ENCODE measurements around the gene SHISA9.

SHISA9 gene

GRCh38 chr16:13105427-13105826, 204.0 kb downstream of the SHISA9 start:
- H3K4me3 ChIP-seq (ENCODE audit: low read length), result no peak overlapping the region
- no peaks in the 10 kb centered on the region for H3K36me3 ChIP-seq (ENCODE audit: insufficient read depth, low read length)
- no peak overlapping the region for H3K9ac ChIP-seq (ENCODE audit: low read depth, low read length)
- no peaks in the 10 kb centered on the region for H3K27me3 ChIP-seq (ENCODE audit: control insufficient read depth, insufficient read depth, low read length)
- peaks cover 23% of the 10 kb centered on the region for H3K4me1 ChIP-seq (ENCODE audit: control insufficient read depth, insufficient read depth, low read length)
- H3K9me3 ChIP-seq (replicated peaks; ENCODE audit: low read length), result no peaks in the 10 kb centered on the region
- H3K4me2 ChIP-seq (ENCODE audit: low read length), result no peak overlapping the region

DNA sequence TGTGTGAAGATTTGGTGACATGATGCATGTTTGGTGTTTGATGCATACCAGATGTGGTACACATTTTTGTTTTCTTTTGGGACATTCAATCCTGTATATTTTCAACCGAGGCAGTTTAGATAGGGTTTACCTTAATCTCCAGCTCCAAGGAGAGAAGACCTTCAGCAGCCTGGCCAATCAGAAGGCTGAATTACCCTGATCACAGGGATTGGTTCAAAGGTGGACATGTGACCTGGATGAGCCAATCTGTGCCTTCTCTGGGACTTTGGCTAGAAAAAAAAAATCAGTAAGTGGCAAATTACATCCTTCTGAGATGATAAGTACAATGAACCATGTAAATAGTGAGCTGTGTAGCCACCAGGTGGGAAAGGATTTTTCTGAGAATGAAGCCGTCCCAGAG, 205.1 kb downstream of the SHISA9 start:
- peaks cover 31% of the 10 kb centered on the region for H3K4me1 ChIP-seq (ENCODE audit: control insufficient read depth, insufficient read depth, low read length)
- no peaks in the 10 kb centered on the region for H3K27me3 ChIP-seq (ENCODE audit: control insufficient read depth, insufficient read depth, low read length)
- no peaks in the 10 kb centered on the region for H3K9me3 ChIP-seq (replicated peaks; ENCODE audit: low read length)
- H3K4me3 ChIP-seq (ENCODE audit: low read length), result no peak overlapping the region
- no peak overlapping the region for H3K4me2 ChIP-seq (ENCODE audit: low read length)
- no peaks in the 10 kb centered on the region for H3K36me3 ChIP-seq (ENCODE audit: insufficient read depth, low read length)
- no peak overlapping the region for H3K9ac ChIP-seq (ENCODE audit: low read depth, low read length)

GRCh38 chr16:13108126-13108525, 206.7 kb downstream of the SHISA9 start:
- Histone ChIP-seq H3K27me3 (ENCODE audit: control insufficient read depth, insufficient read depth, low read length) (no peaks in the 10 kb centered on the region), H3K9ac (ENCODE audit: low read depth, low read length) (no peak overlapping the region), H3K36me3 (ENCODE audit: insufficient read depth, low read length) (no peaks in the 10 kb centered on the region), H3K4me3 (ENCODE audit: low read length) (no peak overlapping the region), H3K9me3 (replicated peaks; ENCODE audit: low read length) (no peaks in the 10 kb centered on the region), H3K4me1 (ENCODE audit: control insufficient read depth, insufficient read depth, low read length) (peaks cover 48% of the 10 kb centered on the region), H3K4me2 (ENCODE audit: low read length) (no peak overlapping the region)

DNA sequence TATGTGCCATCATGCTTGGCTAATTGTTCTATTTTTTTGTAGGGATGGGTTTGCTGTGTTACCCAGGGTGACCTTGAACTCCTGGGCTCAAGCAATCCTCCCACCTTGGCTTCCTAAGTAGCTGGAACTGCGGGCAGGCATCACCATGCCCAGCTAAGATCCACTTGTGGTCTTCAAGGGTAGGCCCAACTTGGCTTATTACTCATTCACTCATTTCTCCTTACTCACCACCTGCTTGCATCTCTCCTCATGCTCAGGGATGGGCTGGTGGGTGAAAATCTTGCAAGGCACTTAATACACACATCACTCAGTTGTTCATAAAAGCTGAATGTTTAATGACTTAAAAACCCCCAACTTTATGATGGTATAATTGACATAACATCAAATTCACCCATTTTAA, 207.8 kb downstream of the SHISA9 start:
- peak overlapping the region; percentile 67 for H3K9ac ChIP-seq (ENCODE audit: low read depth, low read length)
- H3K36me3 ChIP-seq (ENCODE audit: insufficient read depth, low read length), result no peaks in the 10 kb centered on the region
- no peaks in the 10 kb centered on the region for H3K27me3 ChIP-seq (ENCODE audit: control insufficient read depth, insufficient read depth, low read length)
- H3K4me1 ChIP-seq (ENCODE audit: control insufficient read depth, insufficient read depth, low read length), result peaks cover 54% of the 10 kb centered on the region
- no peak overlapping the region for H3K4me2 ChIP-seq (ENCODE audit: low read length)
- H3K4me3 ChIP-seq (ENCODE audit: low read length), result no peak overlapping the region
- no peaks in the 10 kb centered on the region for H3K9me3 ChIP-seq (replicated peaks; ENCODE audit: low read length)

DNA sequence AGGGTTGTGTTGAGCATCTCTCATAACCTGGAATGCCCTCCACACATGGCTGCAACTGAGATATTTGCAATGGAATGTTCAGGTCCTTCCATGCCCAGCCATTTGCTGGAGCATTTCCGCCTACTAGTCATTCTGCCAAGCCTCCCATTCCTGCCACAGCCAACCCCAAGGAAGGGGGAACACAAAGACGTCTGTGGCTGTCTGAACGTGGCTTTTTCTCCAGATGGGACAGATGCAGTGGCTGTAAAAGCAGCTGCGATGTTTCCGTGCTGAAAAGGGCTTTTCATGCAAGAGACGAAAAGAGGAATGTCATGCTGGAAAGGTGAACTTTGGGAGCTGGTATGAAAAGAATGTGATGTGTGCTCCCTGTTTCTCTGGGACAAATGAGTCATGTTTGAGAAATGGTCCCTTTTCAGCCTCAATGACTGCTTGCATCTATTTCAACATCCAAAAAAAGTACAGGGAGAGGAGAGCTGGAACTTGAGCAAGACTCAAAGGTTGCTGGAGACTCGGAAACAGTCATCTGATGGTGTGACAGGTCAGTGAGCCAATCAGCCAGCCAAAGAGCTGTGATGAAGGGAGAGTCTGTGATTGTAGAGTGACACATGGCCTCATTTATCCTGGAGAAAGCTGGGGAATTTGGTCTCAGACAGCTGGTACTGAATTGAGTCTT, 208.9 kb downstream of the SHISA9 start:
- Histone ChIP-seq H3K9ac (ENCODE audit: low read depth, low read length) (peak overlapping the region; percentile 75), H3K4me2 (ENCODE audit: low read length) (peak overlapping the region; percentile 61), H3K9me3 (replicated peaks; ENCODE audit: low read length) (no peaks in the 10 kb centered on the region), H3K36me3 (ENCODE audit: insufficient read depth, low read length) (no peaks in the 10 kb centered on the region), H3K27me3 (ENCODE audit: control insufficient read depth, insufficient read depth, low read length) (no peaks in the 10 kb centered on the region), H3K4me3 (ENCODE audit: low read length) (peak overlapping the region; percentile 21), H3K4me1 (ENCODE audit: control insufficient read depth, insufficient read depth, low read length) (peaks cover 54% of the 10 kb centered on the region)

- Histone ChIP-seq H3K27me3 (ENCODE audit: control insufficient read depth, insufficient read depth, low read length) (no peaks in the 10 kb centered on the region), H3K36me3 (ENCODE audit: insufficient read depth, low read length) (no peaks in the 10 kb centered on the region), H3K9ac (ENCODE audit: low read depth, low read length) (peak overlapping the region; percentile 75), H3K4me3 (ENCODE audit: low read length) (no peak overlapping the region), H3K4me2 (ENCODE audit: low read length) (no peak overlapping the region), H3K4me1 (ENCODE audit: control insufficient read depth, insufficient read depth, low read length) (peaks cover 54% of the 10 kb centered on the region), H3K9me3 (replicated peaks; ENCODE audit: low read length) (no peaks in the 10 kb centered on the region)
Observed at GRCh38 chr16:13111747-13112146, 210.3 kb downstream of the SHISA9 start.

DNA sequence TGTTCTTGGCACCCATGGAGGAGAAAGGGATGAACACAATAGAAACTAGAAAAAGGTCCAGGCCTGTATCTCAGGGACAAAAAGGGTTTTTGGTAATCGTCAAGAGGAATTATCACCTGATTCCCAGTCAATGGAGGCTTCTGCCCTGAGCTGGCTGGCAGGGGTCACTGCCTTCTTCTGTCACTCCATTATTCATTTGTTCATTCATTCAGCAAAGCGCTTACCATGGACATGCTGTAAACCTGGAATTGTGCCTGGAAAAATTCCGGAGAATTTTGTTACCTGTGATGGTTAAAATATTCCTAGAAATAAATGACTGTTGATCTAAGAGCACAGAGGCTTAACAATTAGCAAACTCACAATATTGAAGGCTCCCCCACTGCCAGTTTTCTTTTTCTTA, 212.3 kb downstream of the SHISA9 start:
- Histone ChIP-seq H3K4me2 (ENCODE audit: low read length) (no peak overlapping the region), H3K4me1 (ENCODE audit: control insufficient read depth, insufficient read depth, low read length) (peaks cover 47% of the 10 kb centered on the region), H3K27me3 (ENCODE audit: control insufficient read depth, insufficient read depth, low read length) (no peaks in the 10 kb centered on the region), H3K9me3 (replicated peaks; ENCODE audit: low read length) (no peaks in the 10 kb centered on the region), H3K4me3 (ENCODE audit: low read length) (no peak overlapping the region), H3K9ac (ENCODE audit: low read depth, low read length) (peak overlapping the region; percentile 75), H3K36me3 (ENCODE audit: insufficient read depth, low read length) (no peaks in the 10 kb centered on the region)

- no peaks in the 10 kb centered on the region for H3K9me3 ChIP-seq (replicated peaks; ENCODE audit: low read length)
- H3K9ac ChIP-seq (ENCODE audit: low read depth, low read length), result no peak overlapping the region
- H3K4me1 ChIP-seq (ENCODE audit: control insufficient read depth, insufficient read depth, low read length), result peaks cover 15% of the 10 kb centered on the region
- H3K4me3 ChIP-seq (ENCODE audit: low read length), result no peak overlapping the region
- no peaks in the 10 kb centered on the region for H3K27me3 ChIP-seq (ENCODE audit: control insufficient read depth, insufficient read depth, low read length)
- no peak overlapping the region for H3K4me2 ChIP-seq (ENCODE audit: low read length)
- H3K36me3 ChIP-seq (ENCODE audit: insufficient read depth, low read length), result no peaks in the 10 kb centered on the region
Observed at GRCh38 chr16:13118091-13118490, 216.7 kb downstream of the SHISA9 start.

DNA sequence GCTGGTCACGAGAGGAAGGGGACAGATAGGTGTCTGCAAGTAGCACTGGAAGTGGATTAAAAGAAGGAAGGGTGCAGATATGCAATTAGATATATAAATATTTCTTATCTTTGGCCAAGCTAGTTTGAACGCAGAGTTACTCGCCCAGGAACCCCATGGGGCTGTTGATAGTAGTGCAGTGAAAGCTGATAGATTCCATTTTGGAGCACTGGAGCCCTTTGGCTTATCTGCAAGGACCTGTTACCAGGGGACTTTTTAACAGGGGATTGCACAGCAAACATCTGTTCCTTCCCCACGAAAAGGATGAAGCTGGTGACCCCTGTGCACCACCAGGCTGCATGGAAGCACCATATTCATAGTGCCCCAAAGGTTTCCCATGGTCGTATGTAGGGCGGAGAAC, 218.7 kb downstream of the SHISA9 start:
- Histone ChIP-seq H3K4me2 (ENCODE audit: low read length) (no peak overlapping the region), H3K4me1 (ENCODE audit: control insufficient read depth, insufficient read depth, low read length) (peaks cover 8% of the 10 kb centered on the region), H3K27me3 (ENCODE audit: control insufficient read depth, insufficient read depth, low read length) (no peaks in the 10 kb centered on the region), H3K4me3 (ENCODE audit: low read length) (no peak overlapping the region), H3K9me3 (replicated peaks; ENCODE audit: low read length) (no peaks in the 10 kb centered on the region), H3K9ac (ENCODE audit: low read depth, low read length) (no peak overlapping the region), H3K36me3 (ENCODE audit: insufficient read depth, low read length) (no peaks in the 10 kb centered on the region)

DNA sequence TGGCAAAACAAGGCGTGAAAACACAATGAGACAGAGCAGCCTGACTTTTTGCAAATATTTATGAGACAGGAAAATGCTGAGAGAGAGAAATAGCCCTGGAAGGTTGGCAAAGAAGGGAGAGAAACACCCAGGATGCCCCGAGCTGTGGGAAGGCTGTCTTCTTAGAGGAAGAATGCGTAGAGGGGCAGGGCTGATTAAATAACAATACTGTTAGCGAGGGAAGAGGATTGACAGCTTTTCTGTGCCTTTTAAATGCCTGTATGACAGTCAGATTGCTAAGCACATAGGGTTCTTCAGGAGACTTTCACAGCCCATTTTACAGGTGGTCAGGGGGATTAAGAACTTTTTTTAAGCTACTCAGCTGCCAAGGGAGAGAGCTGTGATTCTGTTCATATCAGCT, 219.2 kb downstream of the SHISA9 start:
- H3K4me3 ChIP-seq (ENCODE audit: low read length), result no peak overlapping the region
- peaks cover 8% of the 10 kb centered on the region for H3K4me1 ChIP-seq (ENCODE audit: control insufficient read depth, insufficient read depth, low read length)
- no peak overlapping the region for H3K4me2 ChIP-seq (ENCODE audit: low read length)
- no peaks in the 10 kb centered on the region for H3K36me3 ChIP-seq (ENCODE audit: insufficient read depth, low read length)
- no peaks in the 10 kb centered on the region for H3K27me3 ChIP-seq (ENCODE audit: control insufficient read depth, insufficient read depth, low read length)
- no peaks in the 10 kb centered on the region for H3K9me3 ChIP-seq (replicated peaks; ENCODE audit: low read length)
- H3K9ac ChIP-seq (ENCODE audit: low read depth, low read length), result no peak overlapping the region

DNA sequence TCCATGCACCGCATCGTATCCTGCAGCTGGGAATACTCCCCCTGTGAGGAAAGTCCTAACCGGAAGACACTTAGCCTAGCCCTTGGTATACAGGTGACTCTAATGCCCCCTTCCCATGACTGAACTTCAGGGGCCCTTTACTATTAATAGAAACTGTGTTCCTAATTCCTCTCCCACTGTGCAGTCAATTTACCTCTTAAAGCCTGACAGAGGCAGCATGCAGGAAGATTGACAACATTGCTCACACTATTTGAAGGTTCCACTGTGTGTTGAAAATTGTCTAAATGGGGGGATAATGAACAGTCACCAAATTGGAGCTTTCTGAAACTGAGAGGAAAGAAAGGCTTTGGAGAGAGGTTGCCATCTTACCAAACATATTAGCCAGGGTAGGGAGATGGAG, 222.6 kb downstream of the SHISA9 start:
- no peaks in the 10 kb centered on the region for H3K36me3 ChIP-seq (ENCODE audit: insufficient read depth, low read length)

GRCh38 chr16:13127144-13127543, 225.7 kb downstream of the SHISA9 start:
- Histone ChIP-seq H3K4me3 (ENCODE audit: low read length) (no peak overlapping the region), H3K27me3 (ENCODE audit: control insufficient read depth, insufficient read depth, low read length) (no peaks in the 10 kb centered on the region), H3K36me3 (ENCODE audit: insufficient read depth, low read length) (no peaks in the 10 kb centered on the region), H3K9me3 (replicated peaks; ENCODE audit: low read length) (no peaks in the 10 kb centered on the region), H3K4me1 (ENCODE audit: control insufficient read depth, insufficient read depth, low read length) (peaks cover 7% of the 10 kb centered on the region), H3K9ac (ENCODE audit: low read depth, low read length) (no peak overlapping the region), H3K4me2 (ENCODE audit: low read length) (no peak overlapping the region)

More for the DNA sequence above, 222.6 kb downstream of the SHISA9 start:
- Histone ChIP-seq H3K4me1 (ENCODE audit: control insufficient read depth, insufficient read depth, low read length) (peaks cover 8% of the 10 kb centered on the region), H3K9ac (ENCODE audit: low read depth, low read length) (no peak overlapping the region), H3K4me3 (ENCODE audit: low read length) (no peak overlapping the region), H3K27me3 (ENCODE audit: control insufficient read depth, insufficient read depth, low read length) (no peaks in the 10 kb centered on the region), H3K9me3 (replicated peaks; ENCODE audit: low read length) (no peaks in the 10 kb centered on the region), H3K4me2 (ENCODE audit: low read length) (no peak overlapping the region)

All from skeletal muscle satellite cell (primary cell).